ENCODE measurements around the gene CYP2U1. TPM values are rescaled to one million over a fixed set of nuclear protein-coding genes. Genes with fewer than 3 reads are reported as not detected.

CYP2U1 gene
- 0.80 and 1.5 TPM in 2 replicates for total RNA-seq

DNA sequence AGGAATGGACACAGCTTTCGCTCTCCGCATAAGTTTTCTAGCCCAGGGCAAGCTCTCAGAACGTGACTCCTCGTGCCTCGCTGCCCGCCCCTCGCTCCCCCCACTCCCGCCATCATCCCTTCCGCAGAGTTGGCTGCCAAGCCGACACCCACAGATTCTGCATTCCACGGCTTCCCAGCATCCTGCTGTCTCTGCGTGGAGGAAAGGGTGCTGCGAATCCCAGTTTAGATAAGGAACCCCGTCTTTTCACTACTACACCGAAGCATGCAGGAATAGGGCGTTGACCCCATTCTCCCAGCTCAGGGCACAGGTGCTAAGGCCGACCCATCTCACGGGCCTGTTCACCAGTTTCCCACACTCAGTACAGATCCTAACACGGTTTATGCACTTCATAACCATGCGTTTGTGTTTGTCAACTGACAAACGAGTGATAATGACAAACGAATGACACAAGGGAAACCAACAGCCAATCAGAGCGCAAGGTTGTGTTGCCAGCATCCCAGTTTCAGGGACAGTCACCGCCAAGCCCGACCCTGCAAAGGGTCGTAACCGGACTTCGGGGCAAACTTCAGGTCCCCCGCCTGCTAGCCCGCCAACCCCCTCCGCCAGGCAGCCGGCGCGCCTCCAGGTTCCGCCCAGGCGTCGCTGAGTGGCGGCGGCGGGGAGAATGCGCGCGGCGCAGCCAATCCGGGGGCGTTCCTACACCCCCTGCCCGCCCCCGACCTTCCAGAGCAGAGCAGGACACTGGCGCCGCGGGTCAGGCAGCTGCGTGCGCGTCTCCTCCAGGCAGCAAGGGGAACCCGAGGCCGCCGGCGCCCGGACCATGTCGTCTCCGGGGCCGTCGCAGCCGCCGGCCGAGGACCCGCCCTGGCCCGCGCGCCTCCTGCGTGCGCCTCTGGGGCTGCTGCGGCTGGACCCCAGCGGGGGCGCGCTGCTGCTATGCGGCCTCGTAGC, at the start of gene CYP2U1:
Gene CYP2U1, plus strand, starts transcription at position 729 of the 954 bp plus-strand sequence. Its CDS starts 95 bp downstream, at position 824.
- peaks cover 36% of the 10 kb centered on the region for H3K27me3 Mint-ChIP-seq (ENCODE audit: low read depth)
- peak within 1 kb of the TSS; percentile 67 for H3K27ac Mint-ChIP-seq
- DNase-seq (ENCODE audit: low spot score), result peak; percentile 77
- H3K4me1 Mint-ChIP-seq (ENCODE audit: low read depth), result peaks cover 19% of the 10 kb centered on the region
- intact Hi-C loops (cut with micrococcal nuclease), result loop anchor here (5.0 to 10.0 kb wide), 2 partner anchors 56 to 106 kb away; partner anchors contain the start of genes HADH and SGMS2
- H3K9me3 Mint-ChIP-seq, result no peaks in the 10 kb centered on the region
- peak within 1 kb of the TSS; percentile 82 for H3K4me3 Mint-ChIP-seq (ENCODE audit: low read depth)
- H3K36me3 Mint-ChIP-seq (ENCODE audit: low read depth), result no peaks in the 10 kb centered on the region

GRCh38 chr4:107885865-107886264, 45.5 kb upstream of the CYP2U1 start:
- Mint-ChIP-seq H3K4me3 (ENCODE audit: low read depth) (no peak overlapping the region), H3K9me3 (peaks cover 9% of the 10 kb centered on the region), H3K4me1 (ENCODE audit: low read depth) (no peaks in the 10 kb centered on the region), H3K27me3 (ENCODE audit: low read depth) (peaks cover 2% of the 10 kb centered on the region), H3K27ac (no peak overlapping the region), H3K36me3 (ENCODE audit: low read depth) (no peaks in the 10 kb centered on the region)
- intact Hi-C loops (cut with micrococcal nuclease), result no loop called here
- no peak for DNase-seq (ENCODE audit: low spot score)

- no peaks in the 10 kb centered on the region for H3K36me3 Mint-ChIP-seq (ENCODE audit: low read depth)
- DNase-seq (ENCODE audit: low spot score), result no peak
- no peak overlapping the region for H3K27ac Mint-ChIP-seq
- H3K4me1 Mint-ChIP-seq (ENCODE audit: low read depth), result no peaks in the 10 kb centered on the region
- intact Hi-C loops (cut with micrococcal nuclease), result no loop called here
- H3K9me3 Mint-ChIP-seq, result peaks cover 12% of the 10 kb centered on the region
- H3K27me3 Mint-ChIP-seq (ENCODE audit: low read depth), result no peaks in the 10 kb centered on the region
- H3K4me3 Mint-ChIP-seq (ENCODE audit: low read depth), result no peak overlapping the region
These were observed 43.1 kb upstream of the CYP2U1 start for GRCh38 chr4:107888237-107888636.

- peaks cover 12% of the 10 kb centered on the region for H3K9me3 Mint-ChIP-seq
- H3K4me3 Mint-ChIP-seq (ENCODE audit: low read depth), result no peak overlapping the region
- intact Hi-C loops (cut with micrococcal nuclease), result no loop called here
- no peaks in the 10 kb centered on the region for H3K4me1 Mint-ChIP-seq (ENCODE audit: low read depth)
- peaks cover 5% of the 10 kb centered on the region for H3K27me3 Mint-ChIP-seq (ENCODE audit: low read depth)
- no peak overlapping the region for H3K27ac Mint-ChIP-seq
- DNase-seq (ENCODE audit: low spot score), result no peak
- H3K36me3 Mint-ChIP-seq (ENCODE audit: low read depth), result no peaks in the 10 kb centered on the region
These were observed 40.6 kb upstream of the CYP2U1 start for GRCh38 chr4:107890779-107891178.

DNA sequence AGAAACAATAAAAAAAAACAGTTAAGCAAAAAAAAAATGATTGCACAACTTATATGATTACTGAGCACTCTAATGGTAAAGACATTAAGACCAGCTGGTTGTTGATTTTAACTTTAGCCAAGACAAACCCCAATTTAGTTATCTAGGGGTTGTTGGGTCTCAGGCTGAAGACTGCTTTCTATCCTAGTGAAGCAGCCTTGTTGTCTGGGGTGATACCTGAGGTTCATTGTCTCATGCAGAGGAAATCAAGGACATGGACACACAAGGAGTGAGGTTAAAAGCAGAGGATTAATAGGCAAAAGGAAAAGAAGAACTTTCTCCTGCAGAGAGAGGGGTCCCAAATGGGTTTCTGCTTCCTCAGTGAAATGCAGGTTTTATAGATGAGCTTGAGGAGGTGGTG, 40.0 kb upstream of the CYP2U1 start:
- DNase-seq (ENCODE audit: low spot score), result no peak
- Mint-ChIP-seq H3K27me3 (ENCODE audit: low read depth) (peaks cover 5% of the 10 kb centered on the region), H3K4me3 (ENCODE audit: low read depth) (no peak overlapping the region)

DNA sequence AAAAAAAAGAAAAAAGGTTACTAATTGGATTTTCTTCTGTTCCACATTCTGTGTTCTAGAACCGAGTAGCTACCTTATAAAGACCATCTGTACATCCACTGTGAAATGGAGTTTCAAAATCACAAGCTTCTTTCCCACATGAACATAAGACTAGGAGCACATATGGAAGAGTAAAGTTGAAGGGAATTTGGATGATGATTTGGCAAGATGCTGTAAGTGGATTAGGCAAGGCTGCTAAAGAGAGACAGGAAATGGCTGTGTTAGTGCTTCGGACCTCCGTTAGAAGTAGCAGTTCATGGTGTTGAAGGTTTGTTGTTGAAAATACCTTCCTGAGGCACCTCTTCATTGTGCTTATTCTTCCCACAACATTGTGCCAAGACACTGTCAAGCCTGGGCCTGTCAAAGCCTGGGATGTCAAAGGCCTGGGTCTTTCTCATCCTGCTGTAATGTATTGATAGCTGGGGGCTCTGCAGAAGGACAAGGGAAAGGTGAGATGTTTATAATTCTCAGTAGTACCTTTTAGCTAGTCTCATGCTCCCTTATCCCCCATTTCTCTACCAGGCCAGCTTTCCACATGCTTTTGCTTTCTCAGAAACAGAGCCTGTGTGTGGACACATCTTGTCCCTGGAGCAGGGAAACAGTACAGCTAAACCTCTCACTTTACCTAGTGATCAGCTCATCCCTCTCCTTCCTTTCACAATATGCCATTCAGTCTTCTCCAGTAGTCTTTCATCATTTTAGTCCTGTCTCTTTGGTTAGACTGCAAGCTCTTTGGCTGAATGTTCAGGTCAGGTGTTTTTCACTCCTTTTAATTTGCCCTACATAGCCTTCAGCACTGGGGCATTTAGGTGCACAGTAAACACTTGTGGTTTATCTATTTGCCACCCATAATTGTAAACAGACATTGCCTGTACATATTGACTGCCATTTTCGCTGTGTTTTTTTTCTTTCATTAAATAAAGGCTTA, 37.9 kb upstream of the CYP2U1 start:
- Mint-ChIP-seq H3K4me1 (ENCODE audit: low read depth) (no peaks in the 10 kb centered on the region), H3K4me3 (ENCODE audit: low read depth) (no peak overlapping the region), H3K36me3 (ENCODE audit: low read depth) (no peaks in the 10 kb centered on the region), H3K27ac (no peak overlapping the region), H3K27me3 (ENCODE audit: low read depth) (peaks cover 7% of the 10 kb centered on the region), H3K9me3 (peaks cover 12% of the 10 kb centered on the region)
- DNase-seq (ENCODE audit: low spot score), result no peak
- intact Hi-C loops (cut with micrococcal nuclease), result no loop called here

More for the DNA sequence above, 40.0 kb upstream of the CYP2U1 start:
- no peaks in the 10 kb centered on the region for H3K4me1 Mint-ChIP-seq (ENCODE audit: low read depth)
- H3K36me3 Mint-ChIP-seq (ENCODE audit: low read depth), result no peaks in the 10 kb centered on the region
- intact Hi-C loops (cut with micrococcal nuclease), result no loop called here
- peaks cover 12% of the 10 kb centered on the region for H3K9me3 Mint-ChIP-seq
- no peak overlapping the region for H3K27ac Mint-ChIP-seq

GRCh38 chr4:107894138-107894603, 37.2 kb upstream of the CYP2U1 start:
- DNase-seq (ENCODE audit: low spot score), result no peak
- no peak overlapping the region for H3K4me3 Mint-ChIP-seq (ENCODE audit: low read depth)
- H3K27me3 Mint-ChIP-seq (ENCODE audit: low read depth), result peaks cover 9% of the 10 kb centered on the region
- H3K4me1 Mint-ChIP-seq (ENCODE audit: low read depth), result no peaks in the 10 kb centered on the region
- peaks cover 12% of the 10 kb centered on the region for H3K9me3 Mint-ChIP-seq
- no peak overlapping the region for H3K27ac Mint-ChIP-seq
- no peaks in the 10 kb centered on the region for H3K36me3 Mint-ChIP-seq (ENCODE audit: low read depth)
- intact Hi-C loops (cut with micrococcal nuclease), result no loop called here

- no peaks in the 10 kb centered on the region for H3K9me3 Mint-ChIP-seq
- H3K27ac Mint-ChIP-seq, result no peak overlapping the region
- no peak overlapping the region for H3K4me3 Mint-ChIP-seq (ENCODE audit: low read depth)
- DNase-seq (ENCODE audit: low spot score), result no peak
- no peaks in the 10 kb centered on the region for H3K36me3 Mint-ChIP-seq (ENCODE audit: low read depth)
- H3K4me1 Mint-ChIP-seq (ENCODE audit: low read depth), result no peaks in the 10 kb centered on the region
- H3K27me3 Mint-ChIP-seq (ENCODE audit: low read depth), result peaks cover 12% of the 10 kb centered on the region
- intact Hi-C loops (cut with micrococcal nuclease), result no loop called here
These were observed 35.1 kb upstream of the CYP2U1 start for GRCh38 chr4:107896158-107896645.

GRCh38 chr4:107896646-107897045, 34.7 kb upstream of the CYP2U1 start:
- Mint-ChIP-seq H3K4me3 (ENCODE audit: low read depth) (no peak overlapping the region), H3K27me3 (ENCODE audit: low read depth) (peaks cover 14% of the 10 kb centered on the region), H3K36me3 (ENCODE audit: low read depth) (no peaks in the 10 kb centered on the region), H3K9me3 (no peaks in the 10 kb centered on the region), H3K27ac (no peak overlapping the region), H3K4me1 (ENCODE audit: low read depth) (no peaks in the 10 kb centered on the region)
- no peak for DNase-seq (ENCODE audit: low spot score)
- intact Hi-C loops (cut with micrococcal nuclease), result no loop called here

DNA sequence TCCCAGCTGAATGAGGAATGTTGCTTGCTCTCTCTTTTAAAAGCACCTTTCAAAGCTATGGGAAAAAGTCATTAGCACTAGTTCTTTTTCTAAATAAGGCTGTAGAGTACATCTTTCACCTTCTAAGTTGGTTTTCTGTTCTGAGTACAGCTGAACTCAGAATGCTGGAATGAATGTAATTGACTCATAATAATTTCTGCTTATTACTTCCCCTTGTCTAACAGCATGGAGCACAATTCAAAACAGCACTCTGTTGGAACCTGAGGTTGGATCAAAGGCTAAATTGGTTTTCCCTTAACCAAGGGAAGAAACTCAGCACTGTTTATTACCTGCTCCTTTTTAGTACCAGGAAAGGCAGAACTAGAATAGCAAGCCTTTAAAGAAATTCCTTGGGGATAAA, 33.5 kb upstream of the CYP2U1 start:
- Mint-ChIP-seq H3K36me3 (ENCODE audit: low read depth) (no peaks in the 10 kb centered on the region), H3K27ac (no peak overlapping the region), H3K4me1 (ENCODE audit: low read depth) (no peaks in the 10 kb centered on the region), H3K4me3 (ENCODE audit: low read depth) (no peak overlapping the region), H3K27me3 (ENCODE audit: low read depth) (peaks cover 14% of the 10 kb centered on the region), H3K9me3 (no peaks in the 10 kb centered on the region)
- DNase-seq (ENCODE audit: low spot score), result no peak
- intact Hi-C loops (cut with micrococcal nuclease), result no loop called here

- no peaks in the 10 kb centered on the region for H3K4me1 Mint-ChIP-seq (ENCODE audit: low read depth)
- no peak for DNase-seq (ENCODE audit: low spot score)
- peaks cover 13% of the 10 kb centered on the region for H3K27me3 Mint-ChIP-seq (ENCODE audit: low read depth)
- no peak overlapping the region for H3K4me3 Mint-ChIP-seq (ENCODE audit: low read depth)
- no peaks in the 10 kb centered on the region for H3K36me3 Mint-ChIP-seq (ENCODE audit: low read depth)
- H3K9me3 Mint-ChIP-seq, result peaks cover 6% of the 10 kb centered on the region
- intact Hi-C loops (cut with micrococcal nuclease), result no loop called here
- no peak overlapping the region for H3K27ac Mint-ChIP-seq
These were observed 31.3 kb upstream of the CYP2U1 start for GRCh38 chr4:107900067-107900466.

GRCh38 chr4:107900508-107900907, 30.8 kb upstream of the CYP2U1 start:
- intact Hi-C loops (cut with micrococcal nuclease), result no loop called here
- H3K4me3 Mint-ChIP-seq (ENCODE audit: low read depth), result no peak overlapping the region
- DNase-seq (ENCODE audit: low spot score), result no peak
- peaks cover 7% of the 10 kb centered on the region for H3K9me3 Mint-ChIP-seq
- no peaks in the 10 kb centered on the region for H3K36me3 Mint-ChIP-seq (ENCODE audit: low read depth)
- H3K27ac Mint-ChIP-seq, result no peak overlapping the region
- H3K27me3 Mint-ChIP-seq (ENCODE audit: low read depth), result peaks cover 9% of the 10 kb centered on the region
- H3K4me1 Mint-ChIP-seq (ENCODE audit: low read depth), result no peaks in the 10 kb centered on the region
